ENCODE data around the gene RBMY1A1.
"Not testable (repeated sequence)": the region's sequence is repeated elsewhere in the genome, so short reads cannot be mapped to it uniquely, and the experiment has no call there.

The RBMY1A1 gene

GRCh38 chrY:21534579-21534978 lies at the start of gene RBMY1A1:
Gene RBMY1A1, plus strand, starts transcription at chrY:21534879. Its CDS starts 2,013 bp downstream, at chrY:21536892.
- DNase-seq (ENCODE audit: low spot score): not testable (repeated sequence)

DNA sequence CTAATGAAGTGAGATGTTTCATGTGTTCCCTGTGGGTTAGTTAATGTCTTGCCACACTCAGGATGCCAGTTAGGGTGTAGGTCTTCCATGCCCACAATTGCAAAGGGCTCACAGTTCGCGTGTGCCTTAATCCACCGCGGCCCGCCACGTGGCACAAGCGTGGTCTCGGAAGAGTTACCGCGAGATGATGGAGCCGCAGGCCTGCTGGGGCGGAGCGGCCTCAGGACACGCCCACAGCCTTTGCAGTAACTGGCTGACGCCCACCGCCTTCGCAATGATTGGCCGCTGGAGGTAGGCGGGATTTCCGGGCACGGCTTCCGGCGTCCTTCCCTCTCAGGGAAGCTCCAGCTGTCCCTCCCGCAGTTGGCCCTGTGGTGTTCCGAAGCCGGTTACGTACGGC lies 23.6 kb upstream of the RBMY1A1 start, which contains the start of gene RBMY1B:
Gene RBMY1B, plus strand, starts transcription at position 301 of the 400 bp plus-strand sequence. CDS start 2,013 bp downstream, outside the sequence.
- DNase-seq (ENCODE audit: low spot score): not testable (repeated sequence)

DNA sequence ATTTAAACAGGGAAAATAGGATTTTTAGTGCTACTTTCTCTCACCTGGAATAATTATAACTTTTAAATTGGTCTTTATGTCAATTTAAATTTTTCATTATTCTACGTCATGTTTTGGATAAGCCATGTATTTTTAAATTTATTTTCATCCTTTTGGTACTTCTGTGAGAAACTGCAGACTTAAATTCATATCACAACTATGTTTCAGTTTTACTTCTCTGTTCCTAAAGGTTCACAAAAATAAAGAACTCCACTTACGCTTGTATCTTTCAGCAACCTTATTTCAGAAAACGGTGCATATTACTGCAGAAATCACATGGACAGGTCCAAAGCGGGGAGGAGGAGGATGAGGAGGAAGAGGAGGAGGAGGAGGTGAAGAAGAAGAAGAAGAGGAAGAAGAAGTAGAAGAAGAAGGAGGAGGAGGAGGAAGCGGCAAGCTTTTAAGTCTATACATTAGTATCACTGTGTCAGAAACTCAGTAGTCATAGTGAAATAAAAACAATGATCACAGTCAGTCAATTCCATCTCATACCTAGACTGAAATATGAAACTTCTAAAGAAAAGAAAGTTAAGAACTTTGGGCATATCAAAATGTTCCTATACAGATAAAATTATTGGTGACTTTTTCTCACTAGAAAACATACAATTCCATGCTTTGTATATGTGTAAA lies 24.8 kb downstream of the RBMY1A1 start:
- DNase-seq (ENCODE audit: low spot score): not testable (repeated sequence)

DNA sequence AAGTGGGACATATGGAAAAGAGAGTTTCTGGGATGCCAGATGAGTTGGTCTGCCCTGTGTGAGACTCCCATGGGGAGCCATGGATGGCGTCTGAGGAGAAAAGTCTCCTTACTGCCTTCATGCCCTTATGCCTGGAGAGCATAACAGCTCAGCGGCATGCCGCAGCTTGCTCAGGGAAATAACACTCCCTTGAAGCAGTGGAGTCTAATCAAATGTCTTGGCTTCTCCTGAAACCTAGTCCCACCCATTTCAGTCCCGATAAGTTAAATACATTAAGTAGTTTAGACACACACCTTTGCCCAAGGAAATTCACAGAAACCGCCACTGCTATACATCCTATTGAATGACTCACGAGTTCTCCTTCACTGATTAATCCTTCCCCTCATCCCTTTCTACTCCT lies 50.8 kb downstream of the RBMY1A1 start:
- no peak for DNase-seq (ENCODE audit: low spot score)

GRCh38 chrY:21586454-21586853 lies 51.8 kb downstream of the RBMY1A1 start:
- not testable (repeated sequence) for DNase-seq (ENCODE audit: low spot score)

DNA sequence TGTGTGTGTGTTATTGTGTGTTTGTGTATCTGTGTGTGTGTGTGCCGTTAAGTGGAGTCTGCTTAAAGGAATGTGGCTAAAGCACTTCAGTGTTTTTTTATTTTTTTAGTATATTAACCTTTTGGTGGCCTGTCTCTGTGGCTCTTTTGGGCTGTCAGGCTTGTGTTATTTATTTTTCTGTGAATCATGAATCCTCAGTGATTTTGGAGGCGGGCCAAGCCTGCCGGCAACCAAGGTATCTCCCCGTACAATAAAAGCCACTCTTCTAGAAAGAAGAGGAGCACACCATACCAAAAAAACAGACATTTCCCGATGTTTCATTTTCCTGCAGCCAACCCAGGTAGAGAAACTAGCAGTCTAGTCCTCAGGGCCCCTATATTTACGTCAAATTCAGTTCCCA lies 57.4 kb downstream of the RBMY1A1 start:
- no peak for DNase-seq (ENCODE audit: low spot score)

DNA sequence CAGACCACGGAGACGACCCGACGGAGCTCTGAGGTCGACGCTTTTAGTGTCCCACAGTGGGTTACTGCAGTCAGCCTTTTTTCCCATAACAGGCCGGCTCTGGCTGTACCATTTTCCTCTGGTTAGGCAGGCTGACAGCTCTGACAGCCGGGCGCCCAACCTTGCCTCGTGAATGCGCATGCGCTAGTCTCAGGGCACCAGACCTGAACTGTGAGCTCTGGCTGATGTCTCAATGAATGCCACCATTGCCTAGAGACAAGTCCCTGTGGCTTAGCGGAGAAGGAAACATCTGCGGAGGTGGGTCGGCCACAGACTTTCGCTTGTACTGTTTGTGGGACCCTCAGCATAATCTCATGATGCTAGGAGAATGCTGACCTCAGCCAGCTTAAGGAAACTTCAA lies 61.6 kb downstream of the RBMY1A1 start:
- not testable (repeated sequence) for DNase-seq (ENCODE audit: low spot score)
